GM15510 (cell line): Measurements from ENCODE around the gene METRN.

Experiments
- POLR2A ChIP-seq: IDR thresholded peaks from 3 replicates; pipeline ENCODE4 v1.6.1; 2011; ENCODE audit warnings: borderline replicate concordance; ENCODE audit not compliant: insufficient read length; ENCODE audit errors: extremely low read depth

The METRN gene

GRCh38 chr16:760545-761343 is 45.8 kb downstream of the METRN start, which contains the start of gene MSLN:
Gene MSLN (plus strand): TSS chr16:760734. CDS start chr16:762681, 1,947 bp downstream.
- TF ChIP-seq POLR2A: no peak

GRCh38 chr16:761625-762513 is 47.0 kb downstream of the METRN start:
- TF ChIP-seq POLR2A: no peak

DNA sequence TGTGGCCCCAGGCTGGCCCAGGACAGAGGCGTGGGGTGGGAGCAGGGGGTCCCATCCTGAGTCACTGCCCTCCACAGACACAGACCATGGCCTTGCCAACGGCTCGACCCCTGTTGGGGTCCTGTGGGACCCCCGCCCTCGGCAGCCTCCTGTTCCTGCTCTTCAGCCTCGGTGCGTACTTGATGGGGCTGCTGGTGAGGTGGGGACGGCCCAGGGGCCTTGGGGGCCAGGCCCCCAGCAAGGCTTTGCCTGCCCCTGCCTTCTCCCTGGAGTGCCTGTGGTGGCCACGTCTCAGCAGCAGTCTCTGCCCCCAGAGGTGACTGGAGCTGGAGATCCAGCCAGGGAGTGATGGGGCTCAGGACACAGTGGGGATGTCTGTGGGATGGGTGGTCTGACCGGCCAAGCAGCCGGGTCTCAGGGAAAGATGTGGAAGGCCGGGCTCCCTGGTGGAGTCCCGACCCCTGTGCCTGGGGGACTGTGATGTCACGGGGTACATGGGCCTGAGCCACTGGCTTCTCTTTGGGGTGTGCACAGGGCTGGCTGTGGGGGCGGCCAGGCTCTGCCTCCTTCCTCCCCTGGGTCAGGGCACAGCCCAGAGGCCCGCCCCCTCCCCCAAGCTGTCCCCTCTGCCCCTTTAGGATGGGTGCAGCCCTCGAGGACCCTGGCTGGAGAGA is 47.8 kb downstream of the METRN start:
- no peak for TF ChIP-seq POLR2A

- no peak for TF ChIP-seq POLR2A
Measured at GRCh38 chr16:763369-764183, 48.7 kb downstream of the METRN start.

DNA sequence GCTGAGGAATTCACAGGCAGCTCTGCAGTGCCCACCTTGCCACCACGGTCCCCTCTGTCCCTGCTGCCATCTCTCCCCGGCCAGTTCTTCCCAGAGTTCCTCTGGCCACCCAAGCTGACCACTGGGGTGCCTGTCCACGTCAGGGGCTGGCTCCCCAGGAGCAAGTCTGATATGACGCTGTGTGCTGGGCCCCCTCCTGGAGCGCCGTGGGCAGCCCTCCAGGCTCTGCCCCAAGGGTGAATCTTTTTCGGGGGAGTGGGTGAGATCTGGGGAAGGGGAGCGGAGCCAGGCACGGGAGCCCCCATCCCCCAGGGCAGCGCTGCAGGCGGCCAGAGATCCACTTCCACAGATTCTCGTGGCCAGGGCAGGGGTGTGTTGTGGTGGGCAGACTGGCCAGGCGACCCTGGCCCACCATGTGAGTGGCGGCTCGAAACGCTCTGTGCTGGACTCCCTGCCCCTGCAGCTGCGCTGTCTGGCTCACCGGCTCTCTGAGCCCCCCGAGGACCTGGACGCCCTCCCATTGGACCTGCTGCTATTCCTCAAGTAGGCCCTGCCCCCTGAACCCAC is 49.3 kb downstream of the METRN start:
- TF ChIP-seq POLR2A: no peak

DNA sequence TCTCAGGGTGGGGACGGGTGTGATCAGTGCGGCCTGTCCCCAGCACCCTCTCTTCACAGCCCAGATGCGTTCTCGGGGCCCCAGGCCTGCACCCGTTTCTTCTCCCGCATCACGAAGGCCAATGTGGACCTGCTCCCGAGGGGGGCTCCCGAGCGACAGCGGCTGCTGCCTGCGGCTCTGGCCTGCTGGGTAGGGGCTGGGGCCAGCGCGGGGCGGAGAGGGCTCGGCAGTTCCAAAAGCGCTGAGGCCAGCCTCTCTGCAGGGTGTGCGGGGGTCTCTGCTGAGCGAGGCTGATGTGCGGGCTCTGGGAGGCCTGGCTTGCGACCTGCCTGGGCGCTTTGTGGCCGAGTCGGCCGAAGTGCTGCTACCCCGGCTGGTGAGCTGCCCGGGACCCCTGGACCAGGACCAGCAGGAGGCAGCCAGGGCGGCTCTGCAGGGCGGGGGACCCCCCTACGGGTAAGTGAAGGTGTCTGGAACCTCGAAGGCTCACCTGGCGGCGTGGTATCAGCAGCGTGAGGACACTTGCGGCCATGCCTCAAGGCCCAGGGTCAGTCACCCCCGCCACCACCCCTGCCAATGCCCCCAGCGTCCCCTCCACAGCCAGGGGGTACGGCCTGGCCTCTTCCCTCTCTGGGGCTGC is 50.0 kb downstream of the METRN start:
- TF ChIP-seq POLR2A: no peak

DNA sequence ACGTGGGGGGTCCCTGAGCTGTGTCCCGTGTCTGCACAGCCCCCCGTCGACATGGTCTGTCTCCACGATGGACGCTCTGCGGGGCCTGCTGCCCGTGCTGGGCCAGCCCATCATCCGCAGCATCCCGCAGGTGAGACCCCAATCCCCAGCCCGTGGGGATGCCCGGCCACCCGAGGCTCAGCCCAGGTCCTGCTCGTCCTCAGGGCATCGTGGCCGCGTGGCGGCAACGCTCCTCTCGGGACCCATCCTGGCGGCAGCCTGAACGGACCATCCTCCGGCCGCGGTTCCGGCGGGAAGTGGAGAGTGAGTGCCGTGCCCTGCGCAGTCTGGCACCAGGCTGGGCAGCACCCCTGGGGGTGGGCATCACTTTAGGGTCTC is 50.6 kb downstream of the METRN start:
- no peak for TF ChIP-seq POLR2A

DNA sequence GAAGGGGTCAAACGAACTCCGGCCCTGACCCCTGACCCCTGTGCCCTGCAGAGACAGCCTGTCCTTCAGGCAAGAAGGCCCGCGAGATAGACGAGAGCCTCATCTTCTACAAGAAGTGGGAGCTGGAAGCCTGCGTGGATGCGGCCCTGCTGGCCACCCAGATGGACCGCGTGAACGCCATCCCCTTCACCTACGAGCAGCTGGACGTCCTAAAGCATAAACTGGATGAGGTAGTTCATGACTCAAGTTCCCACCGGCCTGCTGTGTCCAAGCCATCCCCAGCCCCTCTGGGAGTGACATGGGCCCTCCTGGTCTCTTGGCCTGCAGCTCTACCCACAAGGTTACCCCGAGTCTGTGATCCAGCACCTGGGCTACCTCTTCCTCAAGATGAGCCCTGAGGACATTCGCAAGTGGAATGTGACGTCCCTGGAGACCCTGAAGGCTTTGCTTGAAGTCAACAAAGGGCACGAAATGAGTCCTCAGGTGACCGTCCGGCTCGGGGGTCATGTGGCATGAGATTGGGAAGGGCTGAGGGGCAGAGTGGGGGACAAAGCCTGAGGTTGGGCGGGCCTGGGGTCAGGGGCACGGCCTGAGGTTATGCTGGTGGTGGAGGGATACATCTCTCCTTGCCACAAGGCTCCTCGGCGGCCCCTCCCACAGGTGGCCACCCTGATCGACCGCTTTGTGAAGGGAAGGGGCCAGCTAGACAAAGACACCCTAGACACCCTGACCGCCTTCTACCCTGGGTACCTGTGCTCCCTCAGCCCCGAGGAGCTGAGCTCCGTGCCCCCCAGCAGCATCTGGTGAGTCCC is 51.3 kb downstream of the METRN start:
- TF ChIP-seq POLR2A: no peak

DNA sequence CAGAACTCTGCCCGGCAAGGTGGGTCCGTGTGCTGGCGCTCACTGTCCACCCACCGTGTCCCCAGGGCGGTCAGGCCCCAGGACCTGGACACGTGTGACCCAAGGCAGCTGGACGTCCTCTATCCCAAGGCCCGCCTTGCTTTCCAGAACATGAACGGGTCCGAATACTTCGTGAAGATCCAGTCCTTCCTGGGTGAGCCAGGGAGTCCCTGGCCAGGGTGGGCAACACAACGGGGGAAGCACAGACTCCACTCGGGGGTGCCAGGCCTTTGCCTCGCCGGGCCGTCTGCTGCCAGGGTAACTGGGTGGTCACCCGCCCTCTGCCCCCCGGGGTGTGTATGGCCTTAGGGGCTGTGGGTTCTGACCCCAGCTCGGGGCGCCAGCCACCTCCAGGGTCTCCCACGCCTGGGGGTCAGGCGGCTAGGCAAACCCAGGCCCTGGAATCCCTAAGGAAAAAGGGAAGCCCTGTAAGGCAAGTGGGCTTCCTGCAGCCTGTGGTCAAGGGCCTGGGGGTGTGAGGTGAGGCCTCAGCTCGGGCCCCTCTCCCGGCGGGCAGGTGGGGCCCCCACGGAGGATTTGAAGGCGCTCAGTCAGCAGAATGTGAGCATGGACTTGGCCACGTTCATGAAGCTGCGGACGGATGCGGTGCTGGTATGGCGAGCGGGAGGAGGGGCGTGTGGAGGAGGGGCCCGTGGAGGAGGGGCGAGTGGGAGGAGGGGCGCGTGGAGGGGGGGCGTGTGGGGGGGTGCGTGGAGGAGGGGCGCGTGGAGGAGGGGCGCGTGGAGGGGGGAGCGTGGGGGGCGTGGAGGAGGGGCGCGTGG is 52.1 kb downstream of the METRN start:
- TF ChIP-seq POLR2A: no peak

GRCh38 chr16:767743-768235 is 52.9 kb downstream of the METRN start:
- TF ChIP-seq POLR2A: no peak

- no peak for TF ChIP-seq POLR2A
Measured at GRCh38 chr16:768428-768827, 53.5 kb downstream of the METRN start.
